HL-60 (cell line): ENCODE data around the gene NATD1.

Source experiments
- DNase-seq, 2 experiments: peaks; one replicate each; pipeline ENCODE4 v3.0.0-alpha.2; 2010 to 2020; ENCODE audit warnings: low read depth in 1 of 2, low spot score in 1 of 2
- H3K27ac ChIP-seq: fragments of 250-450 bp; sonication (Bioruptor Pico); replicated peaks from 2 replicates; pipeline ENCODE4 v1.5.1; 2020; ENCODE audit warnings: mild to moderate bottlenecking, moderate library complexity
- H3K27me3 ChIP-seq: fragments of 250-450 bp; sonication (Bioruptor Pico); 2 replicates; pipeline ENCODE4 v1.5.1; 2021; ENCODE audit warnings: mild to moderate bottlenecking, moderate library complexity; ENCODE audit not compliant: insufficient read depth, poor library complexity, severe bottlenecking
- H3K4me3 ChIP-seq: replicated peaks from 2 replicates; pipeline ENCODE4 v1.5.1; 2011; ENCODE audit warnings: mild to moderate bottlenecking, control low read depth, low read length; ENCODE audit not compliant: insufficient read depth
- GABPA ChIP-seq: IDR thresholded peaks from 2 replicates; pipeline ENCODE4 v1.6.1; 2012; ENCODE audit warnings: low read depth
- POLR2AphosphoS5 ChIP-seq: IDR thresholded peaks from 2 replicates; pipeline ENCODE4 v1.6.1; 2012; ENCODE audit warnings: low read depth
- SPI1 ChIP-seq: IDR thresholded peaks from 2 replicates; pipeline ENCODE4 v1.6.1; 2012; ENCODE audit warnings: low read depth, mild to moderate bottlenecking, borderline replicate concordance
- TF ChIP-seq, protein P1 (sequence below): IDR thresholded peaks from 2 replicates; pipeline ENCODE4 v1.6.1; 2012; ENCODE audit warnings: low read depth; ENCODE audit not compliant: insufficient replicate concordance
- TF ChIP-seq, protein P2 (sequence below): IDR thresholded peaks from one replicate; pipeline ENCODE4 v1.5.1; 2011; ENCODE audit warnings: low read length, control low read depth, inconsistent platforms; ENCODE audit not compliant: insufficient read depth

The NATD1 gene

DNA sequence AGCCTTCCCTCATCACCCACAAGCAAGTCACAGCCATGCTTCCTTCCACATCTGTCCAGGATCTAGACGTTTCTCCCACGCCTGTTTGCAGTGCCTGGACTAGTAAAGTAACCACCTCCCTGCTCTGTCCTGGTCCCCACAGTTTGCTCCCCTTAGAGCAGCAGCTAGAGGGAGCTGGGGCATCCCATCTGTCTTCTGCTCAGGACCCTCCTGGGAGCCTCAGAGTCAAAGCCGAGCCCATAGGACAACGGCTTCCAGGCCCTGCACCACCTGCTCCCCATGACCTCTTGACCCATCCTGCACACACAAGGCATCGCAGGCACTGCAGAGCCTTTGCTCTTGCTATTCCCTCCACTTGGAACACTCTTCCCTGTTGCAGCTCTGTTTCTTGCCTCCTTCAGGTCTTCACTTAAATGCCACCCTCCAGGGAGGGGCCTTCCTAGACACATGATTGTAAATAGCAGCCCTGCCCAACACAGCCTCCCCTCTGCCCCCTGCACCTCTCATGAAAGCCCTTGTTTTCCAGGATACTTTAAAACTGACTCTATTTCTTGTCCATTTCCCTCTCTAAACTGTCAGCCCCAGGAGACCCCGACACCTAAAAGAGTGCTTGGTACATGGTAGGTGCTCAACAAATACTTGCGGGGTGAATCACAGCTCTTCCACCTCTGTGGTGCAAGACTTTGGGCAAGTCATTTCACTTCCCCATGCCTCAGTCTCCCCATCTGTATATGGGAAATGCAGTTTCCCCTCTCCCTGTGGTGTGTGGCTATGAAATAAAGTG is 3.1 kb downstream of the NATD1 start:
- no peak for DNase-seq
- TF ChIP-seq POLR2AphosphoS5 (no peak), GABPA (no peak), SPI1 (no peak)
- TF ChIP-seq, protein P1, sequence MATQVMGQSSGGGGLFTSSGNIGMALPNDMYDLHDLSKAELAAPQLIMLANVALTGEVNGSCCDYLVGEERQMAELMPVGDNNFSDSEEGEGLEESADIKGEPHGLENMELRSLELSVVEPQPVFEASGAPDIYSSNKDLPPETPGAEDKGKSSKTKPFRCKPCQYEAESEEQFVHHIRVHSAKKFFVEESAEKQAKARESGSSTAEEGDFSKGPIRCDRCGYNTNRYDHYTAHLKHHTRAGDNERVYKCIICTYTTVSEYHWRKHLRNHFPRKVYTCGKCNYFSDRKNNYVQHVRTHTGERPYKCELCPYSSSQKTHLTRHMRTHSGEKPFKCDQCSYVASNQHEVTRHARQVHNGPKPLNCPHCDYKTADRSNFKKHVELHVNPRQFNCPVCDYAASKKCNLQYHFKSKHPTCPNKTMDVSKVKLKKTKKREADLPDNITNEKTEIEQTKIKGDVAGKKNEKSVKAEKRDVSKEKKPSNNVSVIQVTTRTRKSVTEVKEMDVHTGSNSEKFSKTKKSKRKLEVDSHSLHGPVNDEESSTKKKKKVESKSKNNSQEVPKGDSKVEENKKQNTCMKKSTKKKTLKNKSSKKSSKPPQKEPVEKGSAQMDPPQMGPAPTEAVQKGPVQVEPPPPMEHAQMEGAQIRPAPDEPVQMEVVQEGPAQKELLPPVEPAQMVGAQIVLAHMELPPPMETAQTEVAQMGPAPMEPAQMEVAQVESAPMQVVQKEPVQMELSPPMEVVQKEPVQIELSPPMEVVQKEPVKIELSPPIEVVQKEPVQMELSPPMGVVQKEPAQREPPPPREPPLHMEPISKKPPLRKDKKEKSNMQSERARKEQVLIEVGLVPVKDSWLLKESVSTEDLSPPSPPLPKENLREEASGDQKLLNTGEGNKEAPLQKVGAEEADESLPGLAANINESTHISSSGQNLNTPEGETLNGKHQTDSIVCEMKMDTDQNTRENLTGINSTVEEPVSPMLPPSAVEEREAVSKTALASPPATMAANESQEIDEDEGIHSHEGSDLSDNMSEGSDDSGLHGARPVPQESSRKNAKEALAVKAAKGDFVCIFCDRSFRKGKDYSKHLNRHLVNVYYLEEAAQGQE: no peak
- TF ChIP-seq, protein P2, sequence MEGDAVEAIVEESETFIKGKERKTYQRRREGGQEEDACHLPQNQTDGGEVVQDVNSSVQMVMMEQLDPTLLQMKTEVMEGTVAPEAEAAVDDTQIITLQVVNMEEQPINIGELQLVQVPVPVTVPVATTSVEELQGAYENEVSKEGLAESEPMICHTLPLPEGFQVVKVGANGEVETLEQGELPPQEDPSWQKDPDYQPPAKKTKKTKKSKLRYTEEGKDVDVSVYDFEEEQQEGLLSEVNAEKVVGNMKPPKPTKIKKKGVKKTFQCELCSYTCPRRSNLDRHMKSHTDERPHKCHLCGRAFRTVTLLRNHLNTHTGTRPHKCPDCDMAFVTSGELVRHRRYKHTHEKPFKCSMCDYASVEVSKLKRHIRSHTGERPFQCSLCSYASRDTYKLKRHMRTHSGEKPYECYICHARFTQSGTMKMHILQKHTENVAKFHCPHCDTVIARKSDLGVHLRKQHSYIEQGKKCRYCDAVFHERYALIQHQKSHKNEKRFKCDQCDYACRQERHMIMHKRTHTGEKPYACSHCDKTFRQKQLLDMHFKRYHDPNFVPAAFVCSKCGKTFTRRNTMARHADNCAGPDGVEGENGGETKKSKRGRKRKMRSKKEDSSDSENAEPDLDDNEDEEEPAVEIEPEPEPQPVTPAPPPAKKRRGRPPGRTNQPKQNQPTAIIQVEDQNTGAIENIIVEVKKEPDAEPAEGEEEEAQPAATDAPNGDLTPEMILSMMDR: no peak
- H3K27me3 ChIP-seq: peaks cover 3% of the 10 kb centered on the region
- H3K27ac ChIP-seq: no peak overlapping the region
- no peak overlapping the region for H3K4me3 ChIP-seq

DNA sequence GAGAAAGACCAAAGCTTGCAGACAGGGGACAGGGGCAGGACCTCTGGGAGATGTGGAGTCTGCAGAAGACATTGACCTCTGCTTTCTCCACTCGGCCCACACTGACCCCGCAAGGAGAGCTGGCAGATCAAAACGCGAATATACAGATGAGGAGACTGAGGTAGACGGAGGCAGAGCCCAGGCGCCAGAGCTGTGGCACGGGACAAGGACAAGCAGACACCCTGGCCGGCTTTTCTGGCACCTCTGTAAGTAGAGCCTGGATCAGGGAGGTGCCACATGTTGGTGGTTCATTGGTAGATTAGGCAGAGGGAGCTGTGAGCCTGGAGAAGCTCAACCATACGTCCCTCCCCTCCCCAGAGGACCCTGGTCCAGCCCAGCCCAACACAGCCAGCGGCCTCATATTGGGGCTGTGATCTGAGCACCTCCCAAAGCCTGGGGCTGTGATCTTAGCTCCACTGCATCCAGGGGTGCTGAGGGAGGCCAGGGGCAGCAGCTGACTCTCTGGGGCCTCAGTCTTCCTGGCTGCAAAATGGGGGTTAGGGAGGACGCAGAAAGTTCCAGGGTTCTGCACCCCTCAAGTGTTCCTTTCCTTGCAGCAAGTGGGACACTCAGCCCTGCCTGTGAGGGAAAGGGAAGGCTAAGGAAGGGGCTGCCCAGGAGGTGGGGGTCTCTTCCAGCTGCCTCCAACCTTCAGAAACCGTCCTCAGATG is 4.0 kb downstream of the NATD1 start:
- Histone ChIP-seq H3K27ac (no peak overlapping the region), H3K27me3 (peaks cover 3% of the 10 kb centered on the region), H3K4me3 (no peak overlapping the region)
- no peak for DNase-seq
- TF ChIP-seq SPI1 (no peak), GABPA (no peak), POLR2AphosphoS5 (no peak)
- TF ChIP-seq, protein P1: no peak
- TF ChIP-seq, protein P2: no peak

DNA sequence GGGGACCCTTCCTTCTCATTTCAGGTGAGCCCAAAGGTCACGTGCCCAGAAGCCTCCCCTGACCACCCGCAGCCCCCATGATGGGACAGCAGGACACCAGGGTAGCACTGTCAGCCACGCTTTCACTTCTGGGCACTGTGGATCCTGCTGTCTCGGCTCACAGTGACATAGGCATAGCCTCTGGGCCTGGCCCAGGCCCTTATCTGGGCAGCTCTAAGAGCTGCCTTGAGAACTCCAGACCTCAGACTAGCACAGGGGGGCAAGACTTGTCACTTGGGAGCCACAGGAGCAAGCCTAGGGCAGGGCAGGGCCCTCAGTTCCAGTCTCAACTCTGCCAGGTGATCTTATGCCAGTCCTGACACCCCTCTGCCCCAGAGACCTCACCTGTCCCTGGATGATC is 4.7 kb downstream of the NATD1 start:
- DNase-seq: no peak
- TF ChIP-seq GABPA (no peak), SPI1 (no peak), POLR2AphosphoS5 (no peak)
- TF ChIP-seq, protein P2: no peak
- TF ChIP-seq, protein P1: no peak
- H3K4me3 ChIP-seq: no peak overlapping the region
- H3K27me3 ChIP-seq: peaks cover 3% of the 10 kb centered on the region
- no peak overlapping the region for H3K27ac ChIP-seq
